ENCODE measurements around the gene SRBD1. TPM values are rescaled to one million over a fixed set of nuclear protein-coding genes. Genes with fewer than 3 reads are reported as not detected.

The SRBD1 gene
- total and polyA plus RNA-seq, 2 of the 8 experiments (the other 6 are each of a cell fraction or from before 2014, with no cell fraction given), result 4.6 to 20.0 TPM

DNA sequence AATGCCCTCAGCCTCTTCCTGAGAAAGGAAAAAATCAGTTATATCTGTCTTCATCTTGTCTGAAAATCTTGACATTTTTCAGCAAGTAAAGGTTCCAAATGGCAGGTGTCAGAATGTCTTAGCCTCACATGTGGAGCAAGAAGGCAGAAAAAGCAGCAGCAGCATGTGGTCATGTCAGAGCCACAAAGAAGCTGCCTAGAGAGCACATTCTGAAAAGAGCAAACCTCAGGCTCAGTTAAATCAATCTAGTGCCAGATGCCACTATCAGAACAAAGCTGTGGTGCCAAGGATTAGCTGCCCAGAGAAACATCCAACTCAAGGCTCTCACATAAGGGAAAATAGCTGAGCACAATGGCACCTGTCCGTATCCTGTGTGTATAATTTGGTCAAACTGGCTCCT is 105.9 kb downstream of the SRBD1 start:
- CTCF ChIA-PET (ENCODE audit: partially characterized antibody), result interaction anchor here (0.8 to 2.5 kb wide), 3 partner anchors 11 to 524 kb away, joined by 3 to 6 read pairs (median 5); no protein-coding TSS in a partner anchor
- H3K56ac ChIP-seq (replicated peaks; ENCODE audit: insufficient read length, low read depth, low read length), result no peak overlapping the region
- no peak overlapping the region for H2BK20ac ChIP-seq (ENCODE audit: low read length)
- POLR2A ChIA-PET (ENCODE audit: partially characterized antibody), result no interaction called here
- H3K79me1 ChIP-seq (ENCODE audit: low read depth, low read length), result no peaks in the 10 kb centered on the region
- DNase-seq (ENCODE audit: low read depth in 1 of 2, low spot score in 2 of 2) (no peak), FAIRE-seq (no peak)
- H4K91ac ChIP-seq (replicated peaks; ENCODE audit: insufficient read length, low read length), result no peak overlapping the region
- H3K9me3 ChIP-seq (ENCODE audit: insufficient read depth in 2 of 2, low read depth in 1 of 2, low read length in 1 of 2), result peaks cover 9 to 10% of the 10 kb centered on the region in 2 experiments
- peaks cover 0 to 5% (median 1%) of the 10 kb centered on the region in 4 experiments; a peak in 2 of 8 replicates for H3K36me3 ChIP-seq (ENCODE audit: control insufficient read depth in 2 of 4, insufficient read depth in 4 of 4, low read length in 3 of 4)
- H4K8ac ChIP-seq (ENCODE audit: extremely low read depth, insufficient read depth, low read length), result no peak overlapping the region
- no peaks in the 10 kb centered on the region for H3K79me2 ChIP-seq (ENCODE audit: control insufficient read depth in 1 of 2, insufficient read depth in 2 of 2, low read length in 2 of 2)
- no peak overlapping the region for H3K4me2 ChIP-seq (ENCODE audit: insufficient read depth in 1 of 2, low read depth in 2 of 2, low read length in 2 of 2)
- H3K18ac ChIP-seq (ENCODE audit: extremely low read depth, low read length), result no peak overlapping the region
- no peak overlapping the region for H2BK5ac ChIP-seq (ENCODE audit: low read depth, low read length)
- H3K27me3 ChIP-seq (replicated peaks in 1 of 4; ENCODE audit: control insufficient read depth in 3 of 4, extremely low read depth in 1 of 4, insufficient read depth in 3 of 4, low read length in 3 of 4), result no peaks in the 10 kb centered on the region
- no peak overlapping the region for H3K14ac ChIP-seq (ENCODE audit: insufficient read length)
- H3K4me1 ChIP-seq (replicated peaks in 1 of 4; ENCODE audit: control insufficient read depth in 3 of 4, insufficient read depth in 4 of 4, low read length in 3 of 4), result no peaks in the 10 kb centered on the region
- no peak overlapping the region for H2BK120ac ChIP-seq (replicated peaks; ENCODE audit: low read depth, low read length)
- no peak overlapping the region for H3K23ac ChIP-seq (ENCODE audit: insufficient read length)
- H2BK12ac ChIP-seq (ENCODE audit: low read depth, low read length), result no peak overlapping the region
- no peak overlapping the region for H4K5ac ChIP-seq (ENCODE audit: insufficient read length, low read depth, low read length)
- H3K23me2 ChIP-seq (ENCODE audit: low read depth, low read length), result peaks cover under 1% of the 10 kb centered on the region; the same call in 1 of the 2 replicates
- no peak overlapping the region for H3K9ac ChIP-seq (replicated peaks in 1 of 4; ENCODE audit: extremely low read depth in 1 of 4, low read depth in 3 of 4, low read length in 3 of 4)
- WGBS, 2 experiments (ENCODE audit: extremely low coverage in 1 of 2, insufficient coverage in 1 of 2, insufficient read length in 1 of 2, insufficient replicate concordance in 2 of 2, low coverage in 1 of 2, low lambda C conversion rate in 2 of 2, missing lambda C conversion rate in 1 of 2), result 81% methylated on average over 1 of the region's 1 CpG; no CpG with 5 or more reads in 1 of the 2 experiments
- H3K27ac ChIP-seq (ENCODE audit: low read depth, low read length), result no peak overlapping the region
- H3K4me3 ChIP-seq (ENCODE audit: extremely low read depth in 1 of 4, insufficient read depth in 2 of 4, low read depth in 3 of 4, low read length in 4 of 4), result no peak overlapping the region
- H2BK15ac ChIP-seq (ENCODE audit: low read length), result no peak overlapping the region
- H3K4ac ChIP-seq (replicated peaks; ENCODE audit: insufficient read length, low read depth, low read length), result no peak overlapping the region
- no peak overlapping the region for H2AK5ac ChIP-seq (ENCODE audit: low read depth, low read length)
- H2AFZ ChIP-seq (ENCODE audit: low read length), result no peak overlapping the region
- no peaks in the 10 kb centered on the region for H4K20me1 ChIP-seq (replicated peaks in 1 of 2; ENCODE audit: control insufficient read depth in 1 of 2, insufficient read depth in 2 of 2, low read length in 2 of 2)
- TF ChIP-seq RXRA (IDR thresholded peaks at IDR 0.05; ENCODE audit: insufficient read depth, low read depth, low read length), result no peak

All from H1 (cell line).